ENCODE data around the gene SVEP1. TPM values are rescaled to one million over a fixed set of nuclear protein-coding genes. Genes with fewer than 3 reads are reported as not detected.
A peak's percentile ranks its signal among the peaks of the same experiment; 100 is the strongest.

SVEP1 gene
- total RNA-seq, 4 donors from 2014 or later, result 13.9 to 26.8 (median 17.4) TPM

- WGBS, 2 donors (ENCODE audit: low coverage in 1 of 2), result 31 to 42% methylated on average over 2 to 7 of the region's 7 CpGs
- Histone ChIP-seq H3K27me3 (no peaks in the 10 kb centered on the region), H3K4me1 (no peaks in the 10 kb centered on the region), H3K27ac (no peak overlapping the region), H3K9me3 (no peaks in the 10 kb centered on the region), H3K4me3 (no peak overlapping the region), H3K36me3 (no peaks in the 10 kb centered on the region)
- intact Hi-C loops (cut with DNase I; ENCODE audit: low total_unique reads) (no loop called here), in situ Hi-C loops (cut with MboI; ENCODE audit: low pct_ligation_motif_present in 1 of 4, low pct_unique_long_range_greater_than_20kb in 1 of 4, low sequenced_read_pairs in 3 of 4) (loop anchor here in 2 of 4 donors (25.0 kb wide), 1 partner anchor 185 kb away; no protein-coding TSS in a partner anchor)
- TF ChIP-seq CTCF (IDR thresholded peaks at IDR 0.05) (peak; percentile 42 to 49 (median 46)), EP300 (IDR thresholded peaks at IDR 0.05; ENCODE audit: low read depth) (no peak)
- DNase-seq, result peak; percentile 69
These were observed 151.9 kb downstream of the SVEP1 start for GRCh38 chr9:110427497-110428104.

GRCh38 chr9:110426052-110426709 lies 153.4 kb downstream of the SVEP1 start:
- H3K9me3 ChIP-seq, result no peaks in the 10 kb centered on the region

GRCh38 chr9:110414471-110414870 lies 165.1 kb downstream of the SVEP1 start:
- Histone ChIP-seq H3K27ac (no peak overlapping the region), H3K4me1 (no peaks in the 10 kb centered on the region), H3K4me3 (no peak overlapping the region), H3K9me3 (no peaks in the 10 kb centered on the region), H3K27me3 (no peaks in the 10 kb centered on the region), H3K36me3 (no peaks in the 10 kb centered on the region)
- TF ChIP-seq POLR2A (IDR thresholded peaks at IDR 0.05) (no peak), CTCF (IDR thresholded peaks at IDR 0.05) (no peak), EP300 (IDR thresholded peaks at IDR 0.05; ENCODE audit: low read depth) (no peak), POLR2AphosphoS5 (IDR thresholded peaks at IDR 0.05) (no peak)
- intact Hi-C loops (cut with DNase I; ENCODE audit: low total_unique reads), result no loop called here
- 78 to 96% methylated on average over 2 of the region's 2 CpGs for WGBS, 2 donors (ENCODE audit: low coverage in 1 of 2)
- DNase-seq, result no peak
- in situ Hi-C loops (cut with MboI; ENCODE audit: low pct_ligation_motif_present in 1 of 4, low pct_unique_long_range_greater_than_20kb in 1 of 4, low sequenced_read_pairs in 3 of 4), result no loop called here

More at GRCh38 chr9:110426052-110426709, 153.4 kb downstream of the SVEP1 start:
- Histone ChIP-seq H3K36me3 (no peaks in the 10 kb centered on the region), H3K4me3 (no peak overlapping the region), H3K4me1 (no peaks in the 10 kb centered on the region), H3K27ac (no peak overlapping the region), H3K27me3 (no peaks in the 10 kb centered on the region)
- in situ Hi-C loops (cut with MboI; ENCODE audit: low pct_ligation_motif_present in 1 of 4, low pct_unique_long_range_greater_than_20kb in 1 of 4, low sequenced_read_pairs in 3 of 4) (loop anchor here in 2 of 4 donors (25.0 kb wide), 1 partner anchor 186 kb away; no protein-coding TSS in a partner anchor), intact Hi-C loops (cut with DNase I; ENCODE audit: low total_unique reads) (no loop called here)
- TF ChIP-seq CTCF (IDR thresholded peaks at IDR 0.05) (peak in 4 of 5 experiments; percentile 25 to 33 (median 29)), POLR2AphosphoS5 (IDR thresholded peaks at IDR 0.05) (no peak)
- WGBS, 2 donors (ENCODE audit: low coverage in 1 of 2), result 60 to 69% methylated on average over 2 of the region's 2 CpGs
- no peak for DNase-seq

GRCh38 chr9:110410961-110411360 lies 168.6 kb downstream of the SVEP1 start:
- in situ Hi-C loops (cut with MboI; ENCODE audit: low pct_ligation_motif_present in 1 of 4, low pct_unique_long_range_greater_than_20kb in 1 of 4, low sequenced_read_pairs in 3 of 4), result no loop called here

More at GRCh38 chr9:110410961-110411360, 168.6 kb downstream of the SVEP1 start:
- TF ChIP-seq POLR2A (IDR thresholded peaks at IDR 0.05) (no peak), EP300 (IDR thresholded peaks at IDR 0.05; ENCODE audit: low read depth) (no peak), CTCF (IDR thresholded peaks at IDR 0.05) (no peak), POLR2AphosphoS5 (IDR thresholded peaks at IDR 0.05) (no peak)
- no peak overlapping the region for H3K27ac ChIP-seq
- H3K4me1 ChIP-seq, result no peaks in the 10 kb centered on the region
- no peak overlapping the region for H3K4me3 ChIP-seq
- H3K9me3 ChIP-seq, result no peaks in the 10 kb centered on the region
- no peak for DNase-seq
- no peaks in the 10 kb centered on the region for H3K27me3 ChIP-seq
- no peaks in the 10 kb centered on the region for H3K36me3 ChIP-seq
- intact Hi-C loops (cut with DNase I; ENCODE audit: low total_unique reads), result no loop called here
- WGBS, 2 donors (ENCODE audit: low coverage in 1 of 2), result 65 to 96% methylated on average over 5 of the region's 5 CpGs
